GM08714 (cell line): Measurements from ENCODE around the gene PPFIA2.

Experiments
- H3K4me3 ChIP-seq: fragments of 200-500 bp; sonication (Bioruptor generic); 2 replicates; pipeline ENCODE4 v1.5.1; 2014; ENCODE audit warnings: mild to moderate bottlenecking, low read length, inconsistent platforms
- ZNF274 ChIP-seq: IDR thresholded peaks from 2 replicates; pipeline ENCODE4 v1.6.1; 2012; ENCODE audit warnings: mild to moderate bottlenecking, low read depth, low read length

PPFIA2 gene

GRCh38 chr12:81354327-81354932, 404.7 kb downstream of the PPFIA2 start:
- no peak overlapping the region for H3K4me3 ChIP-seq
- no peak for TF ChIP-seq ZNF274

GRCh38 chr12:81350309-81350708, 408.8 kb downstream of the PPFIA2 start:
- TF ChIP-seq ZNF274, result no peak
- H3K4me3 ChIP-seq, result no peak overlapping the region

GRCh38 chr12:81347404-81347803, 411.7 kb downstream of the PPFIA2 start:
- no peak overlapping the region for H3K4me3 ChIP-seq
- no peak for TF ChIP-seq ZNF274

- TF ChIP-seq ZNF274, result no peak
- H3K4me3 ChIP-seq, result no peak overlapping the region
These were observed 418.2 kb downstream of the PPFIA2 start for GRCh38 chr12:81340910-81341309.

GRCh38 chr12:81339071-81339470, 420.1 kb downstream of the PPFIA2 start:
- no peak overlapping the region for H3K4me3 ChIP-seq
- TF ChIP-seq ZNF274, result no peak

GRCh38 chr12:81337886-81338285, 421.3 kb downstream of the PPFIA2 start:
- H3K4me3 ChIP-seq, result no peak overlapping the region
- TF ChIP-seq ZNF274, result no peak

GRCh38 chr12:81333812-81334211, 425.3 kb downstream of the PPFIA2 start:
- no peak overlapping the region for H3K4me3 ChIP-seq
- no peak for TF ChIP-seq ZNF274

- H3K4me3 ChIP-seq, result no peak overlapping the region
- TF ChIP-seq ZNF274, result no peak
These were observed 427.1 kb downstream of the PPFIA2 start for GRCh38 chr12:81332054-81332453.

GRCh38 chr12:81330480-81330879, 428.7 kb downstream of the PPFIA2 start:
- no peak for TF ChIP-seq ZNF274
- H3K4me3 ChIP-seq, result no peak overlapping the region

GRCh38 chr12:81329085-81329484, 430.1 kb downstream of the PPFIA2 start:
- H3K4me3 ChIP-seq, result no peak overlapping the region
- no peak for TF ChIP-seq ZNF274

- no peak for TF ChIP-seq ZNF274
- no peak overlapping the region for H3K4me3 ChIP-seq
These were observed 431.7 kb downstream of the PPFIA2 start for GRCh38 chr12:81327425-81327824.

GRCh38 chr12:81325086-81325485, 434.1 kb downstream of the PPFIA2 start:
- TF ChIP-seq ZNF274, result no peak
- no peak overlapping the region for H3K4me3 ChIP-seq

GRCh38 chr12:81314903-81315531, 444.1 kb downstream of the PPFIA2 start:
- H3K4me3 ChIP-seq, result no peak overlapping the region
- TF ChIP-seq ZNF274, result no peak

- no peak for TF ChIP-seq ZNF274
- no peak overlapping the region for H3K4me3 ChIP-seq
These were observed 455.2 kb downstream of the PPFIA2 start for GRCh38 chr12:81303935-81304334.

GRCh38 chr12:81300454-81300853, 458.7 kb downstream of the PPFIA2 start:
- TF ChIP-seq ZNF274, result no peak
- no peak overlapping the region for H3K4me3 ChIP-seq

- no peak for TF ChIP-seq ZNF274
- no peak overlapping the region for H3K4me3 ChIP-seq
These were observed 461.5 kb downstream of the PPFIA2 start for GRCh38 chr12:81297601-81298000.
